HuH-7.5 (cell line): ENCODE results near the gene THYN1.
"Not testable (repeated sequence)": the region's sequence is repeated elsewhere in the genome, so short reads cannot be mapped to it uniquely, and the experiment has no call there.

Experiments
- DNase-seq: peaks from one replicate; pipeline ENCODE4 v3.0.0; 2011; ENCODE audit warnings: low spot score

The THYN1 gene

GRCh38 chr11:134253188-134253993 lies at the start of gene THYN1, which contains the start of gene ACAD8:
TSS of gene THYN1 (minus strand) at chr11:134253352. CDS start at chr11:134252882, 470 bp downstream.
TSS of gene ACAD8 (plus strand) at chr11:134253568. CDS start at chr11:134253601, 33 bp downstream.
- DNase-seq = peak; percentile 71

DNA sequence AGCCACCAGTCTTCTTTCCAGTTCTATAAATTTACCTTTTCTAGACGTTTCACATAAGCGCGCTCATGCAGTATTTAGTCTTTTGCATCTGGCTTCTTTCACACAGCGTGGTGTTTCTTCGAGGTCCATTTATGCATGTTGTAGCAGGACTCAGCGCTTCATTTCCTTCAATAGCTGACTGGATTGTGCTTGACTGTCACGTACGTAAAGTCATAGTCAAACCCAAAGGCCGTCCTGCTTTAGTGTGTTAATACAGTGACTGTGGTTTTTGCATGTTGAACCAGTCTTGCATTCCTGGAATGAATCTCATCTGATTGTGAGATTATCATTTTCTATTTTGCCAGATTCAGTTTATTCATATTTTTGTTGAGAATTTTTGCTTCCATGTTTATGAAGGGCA lies 41.5 kb upstream of the THYN1 start:
- no peak for DNase-seq

DNA sequence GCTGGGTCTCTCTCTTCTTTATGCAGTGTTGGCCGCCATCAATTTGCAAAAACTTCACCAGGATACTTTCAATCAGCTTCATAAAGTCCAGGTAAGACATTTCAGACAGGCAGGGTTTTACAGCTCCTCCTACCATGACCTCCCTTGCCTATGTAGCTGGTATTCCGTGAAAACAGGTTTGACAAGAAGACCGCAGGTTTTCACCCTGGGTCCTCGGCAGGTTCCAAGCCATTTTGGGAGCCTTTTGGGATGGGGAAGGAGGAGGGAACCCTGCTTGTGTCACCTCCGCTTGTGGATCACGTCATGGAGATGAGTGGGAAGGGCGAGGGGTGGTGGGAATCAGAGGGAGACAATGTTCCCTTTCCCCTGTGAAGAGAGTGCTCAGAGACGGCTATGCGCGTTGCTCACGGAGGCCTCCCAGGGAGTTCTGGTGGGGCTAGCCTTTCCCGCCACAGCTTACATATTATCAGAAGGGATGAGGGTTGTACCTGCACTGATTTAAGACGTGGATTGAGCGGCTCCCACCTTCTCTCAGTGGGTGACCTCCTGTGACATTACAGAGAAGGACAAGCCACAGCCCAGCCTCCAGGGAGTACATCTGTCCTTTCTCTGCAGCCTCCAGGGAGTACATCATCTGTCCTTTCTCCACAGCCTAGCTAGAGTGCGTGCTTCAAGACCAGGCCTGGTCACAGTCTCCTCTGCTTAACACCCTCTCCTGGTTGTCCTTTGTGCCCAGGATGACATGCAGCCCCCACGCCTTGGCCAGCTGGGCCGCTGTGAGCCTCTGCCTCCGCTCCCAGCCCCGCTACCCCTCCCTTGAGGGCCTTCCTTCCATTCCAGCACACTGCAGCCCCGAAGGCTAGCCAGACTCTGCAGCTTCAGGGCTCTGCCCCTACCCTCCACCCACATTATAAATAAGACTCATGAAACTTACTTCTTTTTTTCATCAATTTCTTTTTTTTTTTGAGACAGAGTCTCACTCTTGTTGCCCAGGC lies 40.3 kb upstream of the THYN1 start:
- DNase-seq = no peak

- no peak for DNase-seq
Observed at GRCh38 chr11:134292661-134293060, 39.5 kb upstream of the THYN1 start.

DNA sequence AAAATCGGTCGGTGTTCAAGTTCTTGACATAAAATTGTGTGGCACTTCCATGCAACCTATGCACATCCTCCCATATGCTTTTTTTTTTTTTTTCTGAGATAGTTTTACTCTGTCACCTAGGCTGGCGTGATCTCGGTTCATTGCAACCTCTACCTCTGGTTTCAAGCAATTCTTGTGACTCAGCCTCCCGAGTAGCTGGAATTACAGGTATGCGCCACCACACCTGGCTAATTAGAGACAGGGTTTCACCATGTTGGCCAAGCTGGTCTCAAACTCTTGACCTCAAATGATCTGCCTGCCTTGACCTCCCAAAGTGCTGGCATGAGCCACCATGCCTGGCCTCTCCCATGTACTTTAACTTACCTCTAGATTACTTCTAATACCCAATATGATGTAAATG lies 38.0 kb upstream of the THYN1 start:
- DNase-seq = no peak

DNA sequence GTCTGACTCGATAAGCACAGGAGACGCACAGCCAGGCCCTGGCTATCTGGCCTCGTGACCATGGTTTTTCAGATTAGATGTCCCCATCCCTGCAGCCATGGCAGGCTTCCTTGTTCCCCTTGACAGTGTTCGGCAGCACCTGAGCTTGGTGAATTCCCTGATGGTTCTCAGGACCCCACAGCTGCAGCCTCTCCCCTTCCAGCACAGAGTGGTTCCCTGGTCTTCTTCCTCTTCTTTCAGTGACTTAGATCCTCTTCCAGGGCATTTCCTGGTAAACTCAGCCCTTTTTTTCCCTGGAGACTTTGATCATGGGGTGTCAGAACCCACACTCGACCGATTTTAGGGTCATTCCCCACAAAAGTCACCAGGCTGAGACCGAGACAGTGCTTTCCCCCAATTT lies 37.5 kb upstream of the THYN1 start:
- DNase-seq = no peak

- DNase-seq = no peak
Observed at GRCh38 chr11:134289789-134290188, 36.6 kb upstream of the THYN1 start.

- no peak for DNase-seq
Observed at GRCh38 chr11:134289167-134289566, 36.0 kb upstream of the THYN1 start.

GRCh38 chr11:134288486-134288885 lies 35.3 kb upstream of the THYN1 start:
- DNase-seq = no peak

DNA sequence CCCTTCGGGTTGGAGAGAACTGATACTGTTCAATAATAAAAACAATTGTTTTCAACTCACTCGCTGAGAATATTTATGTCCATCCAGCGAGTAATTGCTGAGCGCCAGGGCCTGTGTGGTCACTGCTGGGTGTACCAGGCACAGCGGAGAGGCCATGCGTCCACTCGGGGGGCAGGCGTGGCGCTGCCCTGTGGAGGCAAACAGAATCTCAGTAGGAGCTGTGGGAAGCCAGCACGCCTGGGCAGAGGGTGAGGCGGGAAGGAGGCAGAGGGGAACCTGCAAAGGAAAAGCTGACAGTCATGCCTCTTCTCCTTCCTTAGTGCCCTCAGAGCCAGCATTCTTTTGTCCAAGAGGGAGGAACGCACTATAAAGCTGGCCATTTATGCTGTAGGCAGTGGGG lies 34.4 kb upstream of the THYN1 start:
- no peak for DNase-seq

- not testable (repeated sequence) for DNase-seq
Observed at GRCh38 chr11:134284349-134284748, 31.2 kb upstream of the THYN1 start.

DNA sequence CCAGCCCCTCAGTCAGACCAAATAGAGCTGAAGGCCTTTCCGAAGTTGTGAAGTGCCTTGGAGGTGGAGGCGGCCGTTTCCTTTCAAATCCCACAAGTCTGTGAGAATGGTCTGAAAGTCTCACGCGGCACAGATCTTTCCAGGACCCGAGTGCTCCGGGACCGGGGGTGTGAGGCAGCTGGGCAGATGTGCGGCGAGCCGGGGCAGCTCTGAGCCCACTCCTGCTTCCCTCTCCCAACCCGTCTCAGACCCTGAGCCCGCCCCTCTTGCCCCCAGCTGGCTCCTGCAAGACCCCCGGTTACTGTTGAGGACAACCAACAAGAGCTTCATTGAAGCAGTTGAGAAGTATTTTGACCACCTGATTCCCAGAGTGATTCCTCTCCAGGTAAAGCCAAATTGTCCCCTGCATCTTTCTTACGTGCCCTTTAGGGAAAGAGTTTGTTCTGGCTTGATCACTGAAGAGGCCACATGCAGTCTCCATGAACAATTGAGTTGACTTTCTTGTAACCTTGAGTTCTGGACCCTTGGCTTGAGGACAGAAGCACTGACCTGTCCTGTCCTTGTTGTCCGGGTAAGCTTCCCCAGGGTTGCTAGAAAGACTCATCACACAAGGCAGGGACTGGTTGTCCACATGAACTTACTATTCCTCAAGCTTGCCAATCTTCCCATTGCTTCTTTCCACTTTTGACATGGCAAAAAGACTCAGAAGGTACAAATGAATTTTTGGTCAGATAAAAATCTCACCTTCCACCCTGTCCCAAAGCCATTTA lies 30.5 kb upstream of the THYN1 start:
- DNase-seq = no peak

DNA sequence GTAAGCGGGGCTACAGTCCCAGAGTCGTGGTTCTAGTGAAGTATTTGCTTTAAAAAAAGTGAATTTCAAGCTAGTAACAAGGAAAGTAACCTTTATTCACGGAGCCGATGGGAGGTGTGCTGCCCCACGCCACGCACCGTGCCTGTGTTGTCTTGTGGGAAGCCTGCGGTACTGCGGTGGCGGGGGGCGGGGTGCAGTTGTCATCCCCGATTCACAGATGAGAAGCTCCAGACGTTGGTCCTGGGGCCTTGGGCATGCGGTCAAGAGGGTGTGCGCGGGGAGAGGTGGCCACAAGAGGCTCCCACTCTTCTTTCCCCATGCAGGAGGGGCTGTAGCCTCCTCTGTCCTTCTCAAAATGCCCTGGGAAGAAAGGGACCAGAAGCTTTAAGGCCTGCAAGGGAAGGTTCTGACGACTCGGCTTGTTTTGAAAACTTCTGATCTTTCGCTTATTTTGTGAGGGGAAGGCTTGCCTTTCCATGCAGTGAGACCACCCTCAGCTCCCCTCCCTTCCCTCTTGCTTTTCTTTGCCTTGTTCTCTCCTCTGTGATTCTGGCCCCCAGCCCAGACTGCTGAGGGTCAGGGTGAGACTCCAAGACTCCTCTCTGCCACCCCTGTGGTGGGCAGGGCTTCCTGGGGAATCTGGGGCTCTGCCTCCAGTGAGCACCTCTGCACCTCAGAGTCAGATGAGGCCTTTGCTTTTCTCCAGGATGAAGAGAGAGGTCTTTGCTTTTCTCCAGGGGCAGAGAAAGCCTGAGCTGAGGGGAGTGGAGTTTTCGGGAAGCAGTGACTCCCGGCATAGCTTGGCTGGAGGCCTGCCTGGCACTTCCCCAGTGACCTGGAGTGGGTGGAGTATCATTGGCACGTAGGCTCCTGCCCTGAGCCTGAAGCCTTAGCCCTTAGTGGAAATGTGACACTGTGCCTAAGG lies 29.2 kb upstream of the THYN1 start:
- no peak for DNase-seq

DNA sequence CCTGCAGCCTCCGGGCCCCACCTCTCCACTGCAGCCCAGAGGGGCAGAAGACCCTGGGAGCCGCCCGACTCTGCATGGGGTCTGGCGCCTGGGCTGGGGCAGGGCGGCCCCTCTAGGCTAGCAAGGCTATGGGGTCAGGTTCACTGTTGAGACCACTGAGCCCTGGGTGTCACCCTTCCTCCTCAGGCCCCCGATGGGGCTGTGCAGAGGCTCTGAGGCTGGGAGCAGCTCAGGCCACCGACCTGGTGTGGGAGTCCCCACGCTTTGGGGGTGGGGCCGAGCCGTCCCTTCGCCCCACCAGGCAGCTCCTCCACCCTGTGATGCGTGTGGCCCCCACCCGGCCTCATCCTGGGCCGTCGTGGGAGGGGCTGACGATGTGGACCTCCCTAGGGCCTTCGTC lies 28.5 kb upstream of the THYN1 start:
- DNase-seq = not testable (repeated sequence)

GRCh38 chr11:134278356-134278755 lies 25.2 kb upstream of the THYN1 start:
- DNase-seq = no peak

GRCh38 chr11:134277183-134278001 lies 24.2 kb upstream of the THYN1 start:
- DNase-seq = no peak

DNA sequence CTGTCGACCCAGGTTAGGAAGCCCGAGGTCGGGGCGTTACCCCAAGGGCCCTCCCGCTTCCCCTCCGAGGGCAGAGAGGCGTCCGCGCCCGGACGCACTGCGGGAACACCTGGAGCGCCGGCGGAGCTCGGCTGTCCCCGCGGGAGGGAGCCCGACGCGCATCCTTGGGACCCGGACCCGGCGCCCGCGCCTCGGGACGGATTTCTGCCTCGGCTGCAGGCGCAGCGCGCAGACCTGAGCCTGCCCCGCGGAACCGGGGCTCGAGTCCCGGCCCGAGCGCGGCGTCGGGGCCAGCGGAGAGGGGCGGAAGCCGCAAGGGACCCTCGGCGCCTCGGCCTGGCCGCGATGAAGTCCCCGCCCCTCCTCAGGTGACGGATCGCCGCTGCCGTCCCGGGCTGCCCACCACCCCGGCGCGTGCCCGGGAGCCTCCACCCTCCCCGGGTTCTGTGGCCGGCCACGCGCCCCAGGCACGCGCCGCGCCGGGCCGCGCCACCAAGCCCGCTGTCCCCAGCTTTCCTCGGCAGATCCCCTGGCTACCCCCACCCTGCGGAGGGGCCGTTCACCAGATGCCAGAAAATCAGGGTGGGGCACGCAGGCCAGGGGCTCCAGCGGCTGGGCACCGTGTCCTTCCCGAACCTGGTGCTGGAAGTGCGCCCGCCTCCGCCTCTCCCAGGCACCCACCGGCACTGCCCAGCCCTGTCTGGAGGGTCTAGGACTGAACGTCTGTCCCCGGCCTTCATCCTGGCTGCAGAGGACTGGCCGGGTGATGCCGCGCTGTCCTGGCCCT lies 23.4 kb upstream of the THYN1 start:
- no peak for DNase-seq

GRCh38 chr11:134275534-134276395 lies 22.6 kb upstream of the THYN1 start, which contains the start of gene GLB1L3:
TSS of gene GLB1L3 (plus strand) at chr11:134276379. CDS start at chr11:134276741, 362 bp downstream.
- no peak for DNase-seq
